ENCODE data around the gene GREB1L. TPM values are rescaled to one million over a fixed set of nuclear protein-coding genes. Genes with fewer than 3 reads are reported as not detected.
"Not testable (repeated sequence)": the region's sequence is repeated elsewhere in the genome, so short reads cannot be mapped to it uniquely, and the experiment has no call there.

GREB1L gene
- total and polyA plus RNA-seq, 2 experiments from 2014 or later: 1.9 to 3.0 TPM

DNA sequence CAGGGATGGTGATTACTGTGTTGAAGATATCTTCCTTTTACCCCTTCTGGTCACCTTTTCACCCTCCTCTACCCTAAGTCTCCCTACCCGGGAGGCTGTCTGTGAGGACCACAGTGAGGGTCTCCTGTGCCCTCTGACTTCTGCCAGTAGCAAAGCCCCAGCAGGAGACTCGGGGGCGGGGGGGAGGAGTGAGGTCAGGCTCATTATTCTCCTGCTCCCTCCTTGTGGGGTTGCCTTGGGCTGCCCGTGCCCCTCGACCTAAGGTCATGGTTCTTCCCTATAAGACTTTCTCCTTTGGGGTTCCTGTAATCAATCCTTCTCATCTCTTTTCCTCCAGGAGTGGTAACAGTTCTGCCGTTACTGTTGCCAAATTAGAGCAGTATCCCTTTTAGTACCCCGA lies 65.5 kb downstream of the GREB1L start:
- Histone ChIP-seq H3K27me3 (replicated peaks; ENCODE audit: insufficient read depth) (no peaks in the 10 kb centered on the region), H2AFZ (no peak overlapping the region), H3K9me2 (ENCODE audit: insufficient read depth) (no peaks in the 10 kb centered on the region), H3K9ac (no peak overlapping the region), H3K9me3 (ENCODE audit: low read depth) (no peaks in the 10 kb centered on the region), H3F3A (ENCODE audit: insufficient read depth) (no peaks in the 10 kb centered on the region), H3K4me1 (ENCODE audit: insufficient read depth) (peaks cover 5% of the 10 kb centered on the region; the same call in 1 of the 2 replicates), H3K79me2 (ENCODE audit: insufficient read depth) (no peaks in the 10 kb centered on the region), H3K4me2 (ENCODE audit: unreplicated experiment) (no peak overlapping the region), H4K20me1 (ENCODE audit: insufficient read depth) (no peaks in the 10 kb centered on the region), H3K27ac (no peak overlapping the region), H3K4me3 (no peak overlapping the region), H3K36me3 (ENCODE audit: low read depth) (no peaks in the 10 kb centered on the region)
- WGBS, 2 experiments (ENCODE audit: low coverage in 1 of 2, low lambda C conversion rate in 2 of 2, missing lambda C conversion rate in 2 of 2): 79 to 90% methylated on average over 7 of the region's 7 CpGs
- in situ Hi-C loops (cut with MboI): no loop called here
- no peak for DNase-seq
- TF ChIP-seq EZH2phosphoT487 (IDR thresholded peaks at IDR 0.05; ENCODE audit: insufficient read depth, low read depth) (no peak), EZH2 (IDR thresholded peaks at IDR 0.05; ENCODE audit: insufficient read depth, poor library complexity, severe bottlenecking) (no peak)

GRCh38 chr18:21309248-21309647 lies 67.2 kb downstream of the GREB1L start:
- H3K4me1 ChIP-seq (ENCODE audit: insufficient read depth): no peaks in the 10 kb centered on the region
- DNase-seq: no peak
- no peaks in the 10 kb centered on the region for H3K36me3 ChIP-seq (ENCODE audit: low read depth)
- no peaks in the 10 kb centered on the region for H3K27me3 ChIP-seq (replicated peaks; ENCODE audit: insufficient read depth)
- no peaks in the 10 kb centered on the region for H3F3A ChIP-seq (ENCODE audit: insufficient read depth)
- no peak overlapping the region for H3K27ac ChIP-seq
- no peaks in the 10 kb centered on the region for H3K9me2 ChIP-seq (ENCODE audit: insufficient read depth)
- no peaks in the 10 kb centered on the region for H4K20me1 ChIP-seq (ENCODE audit: insufficient read depth)
- no peak overlapping the region for H2AFZ ChIP-seq
- no peak overlapping the region for H3K9ac ChIP-seq
- TF ChIP-seq EZH2phosphoT487 (IDR thresholded peaks at IDR 0.05; ENCODE audit: insufficient read depth, low read depth) (no peak), EZH2 (IDR thresholded peaks at IDR 0.05; ENCODE audit: insufficient read depth, poor library complexity, severe bottlenecking) (no peak)
- 68 to 76% methylated on average over 5 of the region's 5 CpGs for WGBS, 2 experiments (ENCODE audit: low coverage in 1 of 2, low lambda C conversion rate in 2 of 2, missing lambda C conversion rate in 2 of 2)
- no peak overlapping the region for H3K4me3 ChIP-seq
- H3K9me3 ChIP-seq (ENCODE audit: low read depth): no peaks in the 10 kb centered on the region
- H3K79me2 ChIP-seq (ENCODE audit: insufficient read depth): no peaks in the 10 kb centered on the region
- in situ Hi-C loops (cut with MboI): no loop called here
- no peak overlapping the region for H3K4me2 ChIP-seq (ENCODE audit: unreplicated experiment)

GRCh38 chr18:21311980-21312379 lies 69.9 kb downstream of the GREB1L start:
- H3K27ac ChIP-seq; H3K4me2 ChIP-seq (ENCODE audit: unreplicated experiment); H3K9ac ChIP-seq; in situ Hi-C loops (cut with MboI); H3K9me3 ChIP-seq (ENCODE audit: low read depth); H3K9me2 ChIP-seq (ENCODE audit: insufficient read depth); H3K79me2 ChIP-seq (ENCODE audit: insufficient read depth); H3K27me3 ChIP-seq (replicated peaks; ENCODE audit: insufficient read depth); H3K36me3 ChIP-seq (ENCODE audit: low read depth); H3K4me3 ChIP-seq; H4K20me1 ChIP-seq (ENCODE audit: insufficient read depth); H3F3A ChIP-seq (ENCODE audit: insufficient read depth); DNase-seq; H2AFZ ChIP-seq: not testable (repeated sequence)
- WGBS, 2 experiments (ENCODE audit: low coverage in 1 of 2, low lambda C conversion rate in 2 of 2, missing lambda C conversion rate in 2 of 2): 75 to 78% methylated on average over 3 of the region's 3 CpGs
- 0 out of 2 replicates have a peak, but pooled peaks cover 12% of the 10 kb centered on the region for H3K4me1 ChIP-seq (ENCODE audit: insufficient read depth)

DNA sequence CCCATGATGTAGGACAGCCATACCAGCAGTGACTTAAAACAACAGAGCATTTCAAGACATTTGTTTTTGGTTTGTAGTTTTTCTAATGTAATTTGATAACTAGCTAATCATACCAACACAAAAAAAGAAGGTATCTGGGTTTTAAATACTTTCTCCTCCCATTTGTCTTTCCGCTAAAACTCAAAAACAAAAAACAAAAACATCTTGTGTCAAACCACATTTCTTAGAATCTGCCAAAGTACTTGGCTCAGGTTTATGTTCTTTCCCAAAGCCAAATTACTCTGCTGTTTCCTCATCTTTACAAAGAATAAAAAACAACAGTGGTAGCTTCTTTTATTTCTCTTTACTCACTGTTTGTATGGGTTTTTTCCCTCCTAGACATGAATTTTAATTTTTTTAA lies 71.5 kb downstream of the GREB1L start:
- no peak overlapping the region for H3K27ac ChIP-seq
- in situ Hi-C loops (cut with MboI): no loop called here
- H2AFZ ChIP-seq: no peak overlapping the region

GRCh38 chr18:21314724-21315123 lies 72.7 kb downstream of the GREB1L start:
- in situ Hi-C loops (cut with MboI): no loop called here
- Histone ChIP-seq H3K27ac (no peak overlapping the region), H3K4me1 (ENCODE audit: insufficient read depth) (0 out of 2 replicates have a peak, but pooled peaks cover 12% of the 10 kb centered on the region), H4K20me1 (ENCODE audit: insufficient read depth) (no peaks in the 10 kb centered on the region), H3K9ac (no peak overlapping the region), H3K9me3 (ENCODE audit: low read depth) (no peaks in the 10 kb centered on the region), H3K36me3 (ENCODE audit: low read depth) (no peaks in the 10 kb centered on the region), H2AFZ (no peak overlapping the region), H3F3A (ENCODE audit: insufficient read depth) (no peaks in the 10 kb centered on the region), H3K4me3 (no peak overlapping the region), H3K27me3 (replicated peaks; ENCODE audit: insufficient read depth) (no peaks in the 10 kb centered on the region), H3K4me2 (ENCODE audit: unreplicated experiment) (no peak overlapping the region), H3K9me2 (ENCODE audit: insufficient read depth) (no peaks in the 10 kb centered on the region), H3K79me2 (ENCODE audit: insufficient read depth) (no peaks in the 10 kb centered on the region)
- no peak for TF ChIP-seq EZH2 (IDR thresholded peaks at IDR 0.05; ENCODE audit: insufficient read depth, poor library complexity, severe bottlenecking)
- no peak for TF ChIP-seq EZH2phosphoT487 (IDR thresholded peaks at IDR 0.05; ENCODE audit: insufficient read depth, low read depth)
- peak; percentile 42 for DNase-seq

More for the DNA sequence above, 71.5 kb downstream of the GREB1L start:
- Histone ChIP-seq H3K27me3 (replicated peaks; ENCODE audit: insufficient read depth) (no peaks in the 10 kb centered on the region), H3K9ac (no peak overlapping the region), H3K79me2 (ENCODE audit: insufficient read depth) (no peaks in the 10 kb centered on the region), H3K4me3 (no peak overlapping the region), H3K36me3 (ENCODE audit: low read depth) (no peaks in the 10 kb centered on the region), H4K20me1 (ENCODE audit: insufficient read depth) (no peaks in the 10 kb centered on the region), H3F3A (ENCODE audit: insufficient read depth) (no peaks in the 10 kb centered on the region), H3K4me2 (ENCODE audit: unreplicated experiment) (no peak overlapping the region), H3K9me3 (ENCODE audit: low read depth) (no peaks in the 10 kb centered on the region), H3K4me1 (ENCODE audit: insufficient read depth) (0 out of 2 replicates have a peak, but pooled peaks cover 12% of the 10 kb centered on the region), H3K9me2 (ENCODE audit: insufficient read depth) (no peaks in the 10 kb centered on the region)
- DNase-seq: no peak
- TF ChIP-seq EZH2phosphoT487 (IDR thresholded peaks at IDR 0.05; ENCODE audit: insufficient read depth, low read depth) (no peak), EZH2 (IDR thresholded peaks at IDR 0.05; ENCODE audit: insufficient read depth, poor library complexity, severe bottlenecking) (no peak)
- 39 to 64% methylated on average over 1 of the region's 1 CpG for WGBS, 2 experiments (ENCODE audit: low coverage in 1 of 2, low lambda C conversion rate in 2 of 2, missing lambda C conversion rate in 2 of 2)

GRCh38 chr18:21315126-21315525 lies 73.1 kb downstream of the GREB1L start:
- H3K9ac ChIP-seq; DNase-seq; H3K4me2 ChIP-seq (ENCODE audit: unreplicated experiment); H3K79me2 ChIP-seq (ENCODE audit: insufficient read depth); H3K36me3 ChIP-seq (ENCODE audit: low read depth); in situ Hi-C loops (cut with MboI); H3K4me3 ChIP-seq; H2AFZ ChIP-seq; H3K9me2 ChIP-seq (ENCODE audit: insufficient read depth); H4K20me1 ChIP-seq (ENCODE audit: insufficient read depth); H3K9me3 ChIP-seq (ENCODE audit: low read depth); H3K27ac ChIP-seq; H3F3A ChIP-seq (ENCODE audit: insufficient read depth); H3K27me3 ChIP-seq (replicated peaks; ENCODE audit: insufficient read depth): not testable (repeated sequence)
- H3K4me1 ChIP-seq (ENCODE audit: insufficient read depth): 0 out of 2 replicates have a peak, but pooled peaks cover 12% of the 10 kb centered on the region
- WGBS, 2 experiments (ENCODE audit: low coverage in 1 of 2, low lambda C conversion rate in 2 of 2, missing lambda C conversion rate in 2 of 2): 91 to 97% methylated on average over 5 of the region's 5 CpGs

Data from GM23248 (cell line).